NCI-H748 treated with DMSO at 0.1 percent for 48 hours (cell line): ENCODE measurements around the gene EDA.
A peak's percentile ranks its signal among the peaks of the same experiment; 100 is the strongest.

Experiments used
- DNase-seq: peaks from one replicate; lab custom pipeline; 2025; lab: John Stamatoyannopoulos, UW

EDA gene

DNA sequence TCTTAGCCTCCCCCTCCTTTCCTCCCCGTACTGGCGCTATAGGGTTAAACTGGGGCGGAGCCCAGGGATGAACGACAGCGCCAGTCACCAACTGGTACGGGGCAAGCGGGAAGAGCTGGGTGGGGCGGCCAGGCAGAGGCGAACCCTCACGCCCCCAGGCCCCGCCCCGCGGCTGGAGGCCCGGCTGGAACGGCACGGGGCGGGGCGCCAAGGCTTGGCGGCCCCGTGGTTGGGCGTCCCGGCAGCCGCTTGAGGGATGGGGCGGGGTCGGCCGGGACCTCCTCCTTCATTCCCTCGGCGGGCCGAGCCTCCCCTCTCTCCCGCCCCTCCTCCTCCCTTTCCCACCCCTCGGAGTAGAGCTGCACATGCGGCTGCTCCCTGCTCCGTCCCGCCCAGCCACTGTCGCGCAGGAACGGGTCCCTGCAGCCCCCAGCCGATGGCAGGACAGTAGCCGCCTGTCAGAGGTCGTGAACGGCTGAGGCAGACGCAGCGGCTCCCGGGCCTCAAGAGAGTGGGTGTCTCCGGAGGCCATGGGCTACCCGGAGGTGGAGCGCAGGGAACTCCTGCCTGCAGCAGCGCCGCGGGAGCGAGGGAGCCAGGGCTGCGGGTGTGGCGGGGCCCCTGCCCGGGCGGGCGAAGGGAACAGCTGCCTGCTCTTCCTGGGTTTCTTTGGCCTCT, at the start of gene EDA:
Gene EDA, plus strand, starts transcription at position 335 of the 678 bp plus-strand sequence.
- peak; percentile 28 for DNase-seq

DNA sequence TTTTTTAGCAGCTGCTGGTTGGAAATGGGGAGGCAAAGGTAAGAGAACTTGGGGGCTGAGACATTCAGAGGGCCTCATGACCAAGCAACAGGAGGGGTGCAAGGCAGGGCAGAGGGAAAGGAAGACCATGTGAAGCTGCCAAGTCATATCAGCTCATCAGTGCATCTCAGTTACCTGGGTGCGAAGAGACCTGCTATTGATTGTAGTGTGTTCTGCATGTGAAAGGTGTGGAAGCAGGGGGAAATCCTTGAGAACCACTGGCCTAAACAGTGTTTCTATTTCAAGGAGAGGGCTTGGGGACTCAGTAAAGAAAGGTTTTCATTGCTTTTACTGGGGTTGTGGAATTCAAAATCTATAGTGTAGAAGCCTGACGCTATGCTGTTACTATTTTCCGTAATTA, 47.1 kb upstream of the EDA start:
- DNase-seq: no peak

DNA sequence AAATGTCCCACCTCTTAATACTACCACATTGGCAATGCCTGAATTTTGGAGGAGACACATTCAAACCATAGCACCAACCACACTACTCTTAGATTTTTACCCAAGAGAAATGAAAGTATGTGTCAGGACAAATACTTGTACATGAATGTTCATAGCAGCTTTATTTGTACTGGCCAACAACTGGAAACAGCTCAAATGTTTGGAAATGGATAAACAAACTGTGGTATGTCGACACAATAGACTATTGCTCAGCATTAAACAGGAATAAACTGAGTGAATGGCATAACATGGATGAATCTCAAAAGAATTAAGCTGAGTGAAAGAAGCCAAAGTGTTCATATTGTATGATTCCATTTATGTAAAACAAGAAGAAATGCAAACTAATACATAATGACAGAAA, 18.5 kb upstream of the EDA start:
- DNase-seq: no peak

DNA sequence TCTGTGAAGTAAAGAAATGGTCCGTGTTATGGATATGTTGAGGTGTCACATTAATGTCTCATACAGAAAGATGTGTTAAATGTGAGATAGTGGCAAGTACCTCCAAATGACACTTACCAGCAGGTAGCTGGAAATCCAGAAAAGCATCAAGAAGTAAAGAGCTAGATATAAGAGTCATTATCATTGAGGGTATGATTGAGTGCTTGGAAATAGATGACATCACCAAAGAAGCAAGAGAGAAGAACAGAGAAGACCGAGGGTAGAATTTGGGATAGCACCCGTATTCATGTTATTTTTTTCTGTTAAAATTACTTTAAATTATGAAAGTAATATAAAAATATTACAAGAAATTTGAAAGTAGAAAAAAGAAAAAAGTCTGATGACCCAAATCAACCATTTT, 15.7 kb upstream of the EDA start:
- DNase-seq: no peak

DNA sequence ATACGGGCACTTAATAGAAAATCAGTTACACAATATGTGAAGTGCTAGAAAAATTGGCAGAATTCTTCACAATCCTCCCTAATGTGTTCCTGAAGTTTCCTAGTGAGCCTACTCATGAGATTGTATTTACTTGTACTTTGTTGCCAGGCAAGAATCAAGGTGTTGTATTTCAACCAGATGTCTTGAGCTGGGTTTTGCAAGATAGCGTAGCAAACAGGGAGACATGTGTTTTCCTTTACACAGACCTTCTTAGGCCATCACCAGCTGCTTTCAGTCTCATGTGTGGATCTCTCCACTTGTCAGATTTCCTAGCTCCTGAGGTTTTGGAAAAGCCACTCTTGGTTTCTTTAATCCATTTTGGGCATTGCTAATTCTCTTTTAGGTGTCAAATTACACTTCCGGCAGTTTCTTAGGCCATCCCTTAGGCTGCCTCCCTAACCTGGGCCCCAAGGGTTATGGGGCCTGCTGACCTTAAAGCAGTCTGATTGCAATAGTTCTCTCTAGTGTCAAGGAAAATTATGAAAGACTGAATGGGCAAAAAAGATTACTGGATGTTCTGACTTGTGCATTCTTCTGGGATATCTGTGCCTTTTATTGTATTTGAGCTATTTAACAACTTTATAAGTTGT, 12.2 kb upstream of the EDA start:
- no peak for DNase-seq

DNA sequence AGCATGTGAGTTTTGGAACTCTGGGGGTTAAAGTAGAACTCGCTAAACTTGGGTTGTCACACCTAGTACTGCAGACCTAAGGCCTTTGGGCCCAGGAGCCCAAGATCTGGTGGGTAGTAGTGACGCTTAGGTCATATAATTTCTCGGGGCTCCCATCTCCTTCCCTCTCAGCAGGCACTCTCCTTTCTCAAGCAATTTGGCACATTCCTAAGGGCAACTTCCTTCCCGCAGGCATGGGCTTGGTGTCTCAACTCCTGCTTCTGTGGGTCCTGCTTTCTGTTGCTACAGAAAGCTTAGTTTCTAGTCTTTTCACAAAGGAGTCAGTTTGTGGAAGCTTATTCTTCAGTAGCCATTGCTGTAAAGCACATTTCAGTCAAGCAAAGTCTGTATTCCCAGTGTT, 10.4 kb upstream of the EDA start:
- no peak for DNase-seq

DNA sequence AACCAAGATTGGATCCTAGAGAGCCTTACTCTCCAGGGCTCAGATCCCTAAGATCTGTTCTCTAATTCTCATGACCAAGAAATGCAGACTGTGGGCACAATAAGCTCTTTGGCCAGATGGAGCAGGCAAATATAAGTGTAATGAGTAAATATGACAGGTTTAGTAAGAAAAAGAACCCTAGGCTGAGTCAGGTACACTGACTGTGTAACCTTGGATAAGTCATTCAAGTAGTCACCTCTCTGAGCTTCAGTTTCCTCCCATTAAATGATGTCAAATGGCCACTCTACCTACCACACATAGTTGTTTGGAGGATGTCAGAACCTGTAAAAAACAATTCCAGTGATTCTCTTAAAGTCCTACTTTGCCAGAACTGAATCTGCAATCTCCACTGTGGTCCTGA, 8.3 kb upstream of the EDA start:
- DNase-seq: no peak

DNA sequence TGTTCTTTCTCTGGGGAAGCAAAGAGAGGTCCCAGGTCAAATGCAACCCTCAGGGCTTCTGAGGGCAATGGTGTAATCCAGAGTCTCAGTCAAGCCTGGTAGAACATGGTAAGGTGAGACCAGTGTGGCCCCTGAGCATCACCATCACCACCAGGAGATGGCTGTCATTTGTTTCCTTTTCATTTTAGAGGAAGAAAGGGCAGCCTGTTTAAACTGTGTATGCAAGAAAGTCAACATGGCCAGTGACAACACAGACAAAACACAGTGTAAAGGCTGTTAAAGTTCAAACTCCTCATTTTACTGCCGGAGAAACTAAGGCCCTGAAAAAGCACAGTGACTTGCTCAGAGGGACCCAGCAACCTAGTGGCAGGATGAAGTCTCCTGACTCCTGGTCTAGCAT, 2.0 kb upstream of the EDA start:
- DNase-seq: no peak

DNA sequence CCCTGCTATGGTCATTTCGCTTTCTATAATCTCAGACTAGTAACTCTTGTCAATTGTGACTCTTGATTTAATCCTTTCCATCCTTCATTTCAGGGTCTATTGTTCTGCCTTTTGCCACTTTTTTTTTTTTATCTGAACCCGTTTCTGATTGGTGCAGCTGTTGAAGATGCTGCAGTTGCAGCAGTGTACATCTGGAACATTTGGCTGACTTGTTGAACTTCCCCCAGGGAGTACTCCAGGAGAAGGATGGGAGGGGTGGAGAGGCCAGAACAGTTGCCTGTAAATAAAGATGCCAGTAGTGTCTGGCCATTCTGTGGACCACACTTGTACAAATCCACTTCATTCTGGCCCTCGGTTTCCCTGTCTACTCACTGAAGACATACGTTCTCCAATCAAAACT, 1.0 kb upstream of the EDA start:
- DNase-seq: no peak

DNA sequence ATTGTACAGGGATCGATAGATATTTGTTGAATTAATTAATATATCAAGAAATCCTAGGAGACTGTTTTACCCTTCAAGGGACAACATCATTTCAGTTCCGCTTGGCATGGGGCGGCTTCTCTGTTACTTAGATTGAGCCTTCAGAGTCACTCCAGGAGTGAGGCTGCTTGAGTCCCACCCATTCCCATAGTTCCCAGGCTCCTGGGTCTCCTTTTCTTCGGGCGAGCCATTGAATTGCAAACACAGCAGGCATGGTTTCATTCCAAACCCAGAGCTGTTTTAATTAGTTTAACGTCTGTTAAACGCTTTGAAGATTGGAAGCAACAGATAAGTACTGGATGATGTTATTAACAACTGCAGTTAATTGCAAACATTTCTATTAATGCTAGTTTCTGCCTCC, 571 bp upstream of the EDA start:
- no peak for DNase-seq

DNA sequence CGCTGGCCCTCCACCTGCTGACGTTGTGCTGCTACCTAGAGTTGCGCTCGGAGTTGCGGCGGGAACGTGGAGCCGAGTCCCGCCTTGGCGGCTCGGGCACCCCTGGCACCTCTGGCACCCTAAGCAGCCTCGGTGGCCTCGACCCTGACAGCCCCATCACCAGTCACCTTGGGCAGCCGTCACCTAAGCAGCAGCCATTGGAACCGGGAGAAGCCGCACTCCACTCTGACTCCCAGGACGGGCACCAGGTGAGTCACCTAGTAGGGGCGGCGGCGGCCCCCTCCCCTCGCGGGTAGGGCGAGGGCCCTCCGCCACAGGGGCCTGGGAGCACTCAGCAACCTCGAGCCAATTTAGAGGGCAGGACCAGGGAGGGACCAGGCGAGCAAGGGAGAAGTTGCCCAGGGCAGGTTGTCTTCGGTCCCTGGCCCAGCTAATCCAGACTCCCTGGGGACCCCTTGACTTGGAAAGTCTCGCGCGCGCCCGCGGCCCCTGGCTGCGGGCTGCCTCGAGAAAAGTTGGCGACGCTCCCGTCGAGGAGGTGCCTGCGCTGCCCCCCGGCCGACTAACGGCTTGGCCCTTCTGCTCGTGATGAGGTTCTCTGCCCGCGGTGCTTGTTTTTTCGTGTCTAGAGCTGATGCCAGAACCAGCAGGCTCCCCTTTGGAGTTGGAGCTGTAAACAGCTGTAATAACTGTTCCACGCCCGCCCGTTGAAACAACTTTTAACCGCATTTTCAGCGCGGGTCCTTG, 717 bp downstream of the EDA start:
- DNase-seq: no peak

DNA sequence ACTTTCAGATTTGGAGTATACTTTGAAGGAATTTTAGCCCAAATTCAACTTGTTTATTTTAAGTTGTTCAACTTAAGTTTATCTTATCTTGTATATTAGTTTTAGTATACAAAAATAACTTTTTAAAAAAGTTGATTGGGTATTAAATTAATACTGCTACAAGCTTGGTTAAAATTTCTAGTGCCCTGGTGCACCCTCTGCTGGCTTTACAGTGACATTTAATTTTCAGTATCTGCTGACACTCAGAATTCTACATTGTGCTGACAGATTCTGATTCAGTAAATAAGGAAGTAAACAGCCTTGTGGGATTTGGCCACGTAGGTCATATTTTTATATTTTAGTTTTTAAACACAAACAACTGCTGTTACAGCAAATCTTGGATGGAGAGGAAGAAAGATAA, 2.9 kb downstream of the EDA start:
- DNase-seq: peak; percentile 1

DNA sequence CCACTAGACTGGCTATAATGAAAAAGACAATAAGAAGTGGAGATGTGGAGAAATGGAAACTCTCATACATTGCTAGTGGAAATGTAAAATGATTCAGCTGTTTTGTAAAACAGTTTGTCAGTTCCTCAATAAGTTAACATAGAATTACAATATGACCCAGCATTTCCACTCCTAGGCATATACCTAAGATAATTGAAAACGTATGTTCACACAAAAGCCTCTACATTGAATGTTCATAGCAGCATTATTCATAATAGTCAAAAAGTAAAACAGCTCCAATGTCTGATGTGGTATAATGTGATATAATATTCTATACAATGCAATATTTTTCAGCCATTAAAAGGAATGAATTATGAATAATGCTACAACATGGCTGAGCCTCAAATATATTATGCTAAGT, 10.2 kb downstream of the EDA start:
- DNase-seq: no peak

DNA sequence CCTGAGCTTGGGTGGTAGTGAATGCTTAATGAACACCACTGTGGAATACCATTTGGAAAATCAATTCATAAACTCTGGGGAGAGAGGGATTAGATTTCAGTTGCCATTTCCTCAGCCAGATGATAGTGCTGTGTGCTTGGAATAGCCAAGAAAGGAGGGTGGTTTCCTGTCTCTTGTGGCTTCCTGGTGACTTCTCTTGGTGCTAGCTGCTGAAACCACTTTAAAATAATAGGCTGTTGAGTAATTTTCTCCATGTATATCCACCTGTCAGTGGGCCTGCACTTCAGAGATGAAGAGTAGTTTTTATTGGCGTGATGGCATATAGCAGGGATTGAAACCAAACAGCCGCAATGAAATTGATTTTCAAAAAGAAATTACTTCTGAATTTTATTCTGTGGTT, 11.8 kb downstream of the EDA start:
- no peak for DNase-seq

DNA sequence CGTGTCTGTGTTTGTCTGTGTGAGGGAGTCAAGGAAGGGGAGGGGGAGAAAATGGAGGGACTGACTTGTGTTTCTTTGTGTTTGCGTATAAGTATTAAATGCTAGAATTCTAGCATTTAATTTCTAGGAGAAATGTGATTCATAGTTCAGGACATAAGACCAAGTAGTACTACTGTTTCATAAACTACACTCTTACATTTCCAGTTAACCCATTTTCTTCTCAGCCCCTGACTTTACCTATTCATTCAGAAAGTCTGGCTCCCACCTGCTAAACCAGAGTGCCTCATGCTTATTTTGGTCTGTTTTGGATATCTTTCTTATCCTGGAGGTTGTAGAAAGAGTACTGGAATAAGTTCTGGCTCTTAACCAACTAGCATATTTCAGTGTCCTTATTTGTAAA, 14.2 kb downstream of the EDA start:
- DNase-seq: no peak

DNA sequence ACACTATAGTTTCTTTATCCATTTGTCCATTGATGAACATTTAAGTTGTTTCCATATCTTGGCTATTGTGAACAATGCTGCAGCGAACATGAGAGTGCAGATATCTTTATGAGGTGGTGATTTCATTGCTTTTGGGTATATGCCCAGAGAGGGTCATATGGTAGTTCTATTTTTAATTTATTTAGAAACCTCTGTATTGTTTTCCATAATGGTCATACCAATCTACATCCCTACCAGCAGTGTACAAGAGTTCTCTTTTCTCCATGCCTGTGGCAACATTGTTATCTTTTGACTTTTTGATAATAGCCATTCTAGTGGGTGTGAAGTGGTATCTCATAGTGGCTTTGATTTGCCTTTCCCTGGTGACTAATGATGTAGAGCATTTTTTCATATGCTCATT, 48.8 kb downstream of the EDA start:
- DNase-seq: no peak

DNA sequence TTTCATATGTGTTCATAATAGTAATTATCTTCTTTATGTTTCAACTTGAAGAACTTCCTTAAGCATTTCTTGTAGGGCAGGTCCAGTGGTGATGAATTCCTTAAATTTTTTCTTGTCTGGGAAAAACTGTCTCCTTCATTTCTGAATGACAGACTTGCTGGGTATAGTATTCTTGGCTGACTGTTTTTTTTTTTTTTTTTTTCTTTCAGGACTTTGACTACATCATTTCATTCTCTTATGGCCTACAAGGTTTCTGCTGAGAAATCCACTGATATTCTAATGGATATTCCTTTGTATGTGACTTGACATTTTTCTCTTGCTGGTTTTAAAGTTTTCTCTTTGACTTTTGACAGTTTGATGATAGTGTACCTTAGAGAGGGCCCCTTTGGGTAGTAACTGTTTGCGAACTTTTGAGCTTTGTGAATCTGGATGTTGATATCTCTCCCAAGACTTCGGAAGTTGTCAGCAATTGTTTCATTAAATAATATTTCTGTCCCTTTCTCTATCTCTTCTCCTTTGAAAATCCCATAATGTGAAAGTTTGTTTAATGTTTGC, 54.2 kb downstream of the EDA start:
- DNase-seq: no peak

DNA sequence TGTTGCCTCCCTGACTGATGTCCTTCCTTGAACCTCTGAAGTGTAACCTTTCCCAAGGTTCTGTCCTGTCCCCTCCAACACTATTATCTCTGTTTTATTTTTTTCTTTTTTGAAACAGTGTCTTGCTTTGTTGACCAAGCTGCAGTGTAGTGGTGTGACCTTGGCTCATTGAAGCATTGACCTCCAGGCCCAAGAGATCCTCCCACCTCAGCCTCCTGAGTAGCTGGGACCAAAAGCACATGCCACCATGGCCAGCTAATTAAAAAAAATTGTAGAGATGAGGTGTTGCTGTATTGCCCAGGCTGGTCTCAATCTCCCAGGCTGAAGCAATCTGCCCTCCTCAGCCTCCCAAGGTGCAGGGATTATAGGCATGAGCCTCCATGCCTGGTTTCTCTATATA, 59.0 kb downstream of the EDA start:
- DNase-seq: no peak

DNA sequence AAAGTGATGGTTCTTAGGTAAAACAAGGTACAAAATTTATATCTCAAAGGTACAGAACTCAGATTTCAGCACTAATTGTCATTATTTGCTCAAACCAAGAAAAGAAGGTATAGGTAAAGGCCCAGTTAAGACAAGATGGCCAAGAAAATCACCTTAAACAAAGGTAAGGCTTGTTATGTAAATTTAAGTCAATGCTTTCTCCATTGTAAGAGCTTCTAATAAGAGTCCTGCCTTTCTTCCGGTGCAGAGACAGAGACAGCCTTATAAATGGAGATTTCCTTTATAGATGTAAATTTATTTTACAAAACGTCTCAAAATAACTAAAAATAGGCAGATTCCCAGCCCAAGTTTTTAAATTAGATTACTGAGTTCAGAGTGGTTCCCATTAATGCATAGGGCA, 89.9 kb downstream of the EDA start:
- no peak for DNase-seq

DNA sequence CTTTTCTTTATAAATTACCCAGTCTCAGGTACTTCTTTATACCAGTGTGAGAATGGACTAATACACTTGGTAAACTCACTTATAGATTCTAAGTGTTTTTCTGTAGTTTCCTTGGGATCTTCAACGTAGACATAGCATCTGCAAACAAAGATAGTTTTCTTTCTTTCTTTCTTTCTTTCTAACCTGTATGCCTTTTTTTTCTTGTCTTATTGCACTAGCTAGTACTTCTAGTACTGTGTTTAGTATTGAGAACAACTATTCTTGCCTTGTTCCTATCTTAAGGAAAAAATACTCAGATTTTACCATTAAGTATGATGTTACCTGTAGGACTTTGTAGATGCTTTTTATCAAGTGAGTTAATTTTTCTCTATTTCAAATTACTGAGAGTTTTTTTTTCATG, 102.2 kb downstream of the EDA start:
- DNase-seq: no peak

DNA sequence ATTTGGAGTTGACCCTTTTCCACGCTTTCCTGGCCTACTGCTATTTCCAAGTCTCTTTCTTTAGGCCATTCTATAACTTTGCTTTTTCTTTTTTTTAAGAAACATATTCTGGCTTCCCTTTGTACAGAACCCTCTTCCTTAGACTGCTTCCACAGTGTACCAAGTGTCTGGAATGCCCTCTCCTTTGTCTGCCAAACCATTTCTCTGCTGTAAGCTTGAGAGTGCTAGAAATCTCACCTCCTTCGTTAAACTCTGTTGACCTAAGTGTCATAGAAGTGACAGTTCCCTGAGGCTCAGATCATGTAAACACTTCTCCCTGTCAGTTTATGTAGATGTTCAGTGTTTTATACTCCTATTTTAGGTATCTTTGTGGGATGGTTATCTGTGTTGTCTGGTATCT, 108.4 kb downstream of the EDA start:
- DNase-seq: no peak

DNA sequence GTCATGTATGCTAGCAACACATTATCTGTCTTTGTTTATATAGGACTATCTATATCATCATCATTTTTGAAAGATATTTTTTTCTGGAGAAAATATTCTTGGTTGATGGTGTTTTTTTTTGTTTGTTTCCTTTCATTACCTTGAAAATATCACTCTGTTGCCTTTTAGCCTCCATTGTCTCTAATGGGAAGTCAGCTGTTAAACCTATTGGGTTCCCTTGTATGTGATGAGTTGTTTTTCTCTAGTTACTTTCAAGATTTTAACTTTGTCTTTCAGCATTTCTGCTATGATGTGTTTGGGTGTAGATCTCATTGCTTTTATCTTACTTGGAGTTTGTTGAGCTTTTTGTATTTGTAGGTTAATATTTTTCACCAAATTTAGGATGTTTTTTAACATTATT, 124.4 kb downstream of the EDA start:
- DNase-seq: no peak

DNA sequence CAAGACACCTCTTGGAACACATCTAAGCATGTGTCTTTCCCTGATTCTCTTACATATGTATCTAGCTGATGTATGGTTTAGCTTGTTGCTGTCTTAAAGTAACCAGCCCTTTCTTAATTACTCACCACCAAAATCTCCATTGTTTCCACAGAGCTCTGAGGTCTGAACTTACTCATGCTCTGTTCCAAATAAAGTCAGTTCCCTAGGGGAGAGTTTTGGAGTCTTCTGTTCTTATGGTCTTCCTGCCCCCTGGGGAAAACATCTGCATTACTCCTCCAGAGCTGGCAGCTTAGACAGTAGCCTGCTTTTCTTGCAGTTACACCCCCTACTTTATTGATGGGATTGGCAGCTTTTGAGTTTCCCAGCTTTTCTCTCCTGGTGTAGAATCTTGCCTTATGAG, 125.8 kb downstream of the EDA start:
- DNase-seq: no peak
